HCT116 (cell line): Measurements from ENCODE around the gene CCNL2. TPM values are rescaled to one million over a fixed set of nuclear protein-coding genes. Genes with fewer than 3 reads are reported as not detected.

ENCODE experiments used
- ATAC-seq: fragments of 200-7000 bp; cut with Tn5 transposase; 2 replicates; pipeline ENCODE4 v1.9.1; 2020; ENCODE audit warnings: mild to moderate bottlenecking, moderate library complexity
- BruUV-seq: library from RNA; stranded (reverse); fragments of 400-500 nt; replicated peaks from 2 replicates; lab custom pipeline; 2021; lab: Mats Ljungman, UMichigan
- CTCF ChIA-PET: fragments of 300-600 bp; sonication (Branson Sonifier 250); formaldehyde crosslinking; loops from one replicate; lab custom pipeline; 2021; ENCODE audit warnings: antibody characterized with exemption; lab: Charles Lee
- POLR2A ChIA-PET: fragments of 300-600, 350-600 bp; sonication (Branson Sonifier 250); formaldehyde crosslinking; loops from one replicate; lab custom pipeline; 2021; ENCODE audit warnings: antibody characterized with exemption; lab: Charles Lee
- RAD21 ChIA-PET, 2 experiments: fragments of 300-600 bp; sonication (Branson Sonifier 250); formaldehyde crosslinking; loops; one replicate each; lab custom pipeline; 2023; ENCODE audit warnings: low total read pairs in 2 of 2; ENCODE audit not compliant: uncharacterized antibody in 2 of 2, unreplicated experiment in 2 of 2, low non-redundant PET in 1 of 2; lab: Charles Lee
- DNase-seq: peaks from one replicate; pipeline ENCODE4 v3.0.0-alpha.2; 2010; ENCODE audit warnings: low read depth, low spot score
- H2AFZ ChIP-seq: fragments of 200-600 bp; shearing (Covaris generic), sonication (generic); 2 replicates; pipeline ENCODE4 v1.6.1; 2017; ENCODE audit warnings: low read depth, mixed run types, mixed read lengths, antibody characterized with exemption, low read length; ENCODE audit not compliant: poor library complexity, severe bottlenecking
- H3K27ac ChIP-seq: 2 replicates; pipeline ENCODE4 v1.5.1; 2012; ENCODE audit warnings: low read depth, low read length
- H3K27me3 ChIP-seq: fragments of 200-600 bp; sonication (generic); 2 replicates; pipeline ENCODE4 v1.6.1; 2016; ENCODE audit warnings: mixed run types, low read length, mixed read lengths; ENCODE audit not compliant: insufficient read depth
- H3K36me3 ChIP-seq, 2 experiments: fragments of 200-500 bp in 1 of 2; fragments of 200-600 bp in 1 of 2; sonication (Bioruptor generic) in 1 of 2; sonication (generic) in 1 of 2; 2 replicates each; pipeline versions ENCODE4 v1.5.1 to v1.6.1; 2014 to 2016; ENCODE audit warnings: low read length in 2 of 2, inconsistent platforms in 1 of 2, mixed read lengths in 1 of 2, mixed run types in 1 of 2; ENCODE audit not compliant: insufficient read depth in 2 of 2, control insufficient read depth in 1 of 2
- H3K4me1 ChIP-seq, 2 experiments: fragments of 200-600 bp in 1 of 2; sonication (generic) in 1 of 2; 2 replicates each; pipeline versions ENCODE4 v1.5.1 to v1.6.1; 2012 to 2017; ENCODE audit warnings: low read length in 2 of 2, inconsistent platforms in 1 of 2, mild to moderate bottlenecking in 1 of 2, mixed read lengths in 1 of 2, mixed run types in 1 of 2, moderate library complexity in 1 of 2; ENCODE audit not compliant: insufficient read depth in 2 of 2, control insufficient read depth in 1 of 2
- H3K4me2 ChIP-seq: fragments of 200-600 bp; sonication (generic); 2 replicates; pipeline ENCODE4 v1.6.1; 2017; ENCODE audit warnings: mixed run types, low read length, mixed read lengths
- H3K4me3 ChIP-seq, 2 experiments: fragments of 200-600 bp in 1 of 2; sonication (generic) in 1 of 2; replicated peaks in 1 of 2; 2 replicates each; pipeline ENCODE4 v1.5.1; 2011 to 2016; ENCODE audit warnings: low read length in 2 of 2, control low read depth in 1 of 2, low read depth in 1 of 2, mild to moderate bottlenecking in 1 of 2, mixed read lengths in 1 of 2, mixed run types in 1 of 2
- H3K79me2 ChIP-seq: fragments of 200-600 bp; sonication (generic); 2 replicates; pipeline ENCODE4 v1.6.1; 2017; ENCODE audit warnings: mild to moderate bottlenecking, mixed run types, low read length, moderate library complexity, mixed read lengths; ENCODE audit not compliant: insufficient read depth
- H3K9ac ChIP-seq: fragments of 200-600 bp; sonication (generic); 2 replicates; pipeline ENCODE4 v1.6.1; 2016; ENCODE audit warnings: low read length, mixed read lengths
- H3K9me2 ChIP-seq: fragments of 200-600 bp; sonication (generic), shearing (Covaris generic); 2 replicates; pipeline ENCODE4 v1.6.1; 2017; ENCODE audit warnings: mixed run types, mild to moderate bottlenecking, moderate library complexity; ENCODE audit not compliant: insufficient read depth
- H3K9me3 ChIP-seq, 2 experiments: fragments of 200-500 bp in 1 of 2; fragments of 200-600 bp in 1 of 2; sonication (Bioruptor generic) in 1 of 2; sonication (generic) in 1 of 2; 2 replicates each; pipeline ENCODE4 v1.6.1; 2014 to 2017; ENCODE audit warnings: low read length in 2 of 2, mixed read lengths in 2 of 2, inconsistent platforms in 1 of 2, low read depth in 1 of 2, mild to moderate bottlenecking in 1 of 2, mixed run types in 1 of 2, moderate library complexity in 1 of 2; ENCODE audit not compliant: control insufficient read depth in 1 of 2, insufficient read depth in 1 of 2
- H4K20me1 ChIP-seq: fragments of 200-600 bp; sonication (generic), shearing (Covaris generic); 2 replicates; pipeline ENCODE4 v1.6.1; 2017; ENCODE audit warnings: mixed run types, mild to moderate bottlenecking, moderate library complexity; ENCODE audit not compliant: insufficient read depth
- CBX3 ChIP-seq: IDR thresholded peaks from 2 replicates; pipeline ENCODE4 v1.6.1; 2012; ENCODE audit warnings: low read depth
- CTCF ChIP-seq, 3 experiments: fragments of 200-600 bp in 1 of 3; sonication (generic) in 1 of 3; IDR thresholded peaks in 2 of 3; conservative IDR thresholded peaks in 1 of 3; 2 replicates each; pipeline ENCODE4 v1.5.1; 2012 to 2017; ENCODE audit warnings: low read depth in 2 of 3, low read length in 2 of 3, antibody characterized with exemption in 1 of 3, borderline replicate concordance in 1 of 3, control low read depth in 1 of 3, mild to moderate bottlenecking in 1 of 3, mixed read lengths in 1 of 3, mixed run types in 1 of 3, moderate library complexity in 1 of 3; ENCODE audit not compliant: insufficient read depth in 1 of 3
- EZH2 ChIP-seq: fragments of 200-600 bp; sonication (generic); IDR thresholded peaks from 2 replicates; pipeline ENCODE4 v1.6.1; 2017; ENCODE audit warnings: antibody characterized with exemption, mixed run types
- FOSL1 ChIP-seq: IDR thresholded peaks from 2 replicates; pipeline ENCODE4 v1.6.1; 2012; ENCODE audit warnings: low read depth
- POLR2AphosphoS5 ChIP-seq: IDR thresholded peaks from 2 replicates; pipeline ENCODE4 v1.6.1; 2011; ENCODE audit warnings: mild to moderate bottlenecking, low read depth, low read length, moderate library complexity
- RAD21 ChIP-seq: IDR thresholded peaks from 2 replicates; pipeline ENCODE4 v1.6.1; 2012; ENCODE audit warnings: low read depth, mild to moderate bottlenecking
- SIN3A ChIP-seq: IDR thresholded peaks from 2 replicates; pipeline ENCODE4 v1.6.1; 2012; ENCODE audit warnings: low read depth
- SRF ChIP-seq: IDR thresholded peaks from 2 replicates; pipeline ENCODE4 v1.6.1; 2012; ENCODE audit warnings: low read depth
- ZFX ChIP-seq: fragments of 450-650 bp; IDR thresholded peaks from 2 replicates; pipeline ENCODE4 v1.6.1; 2017
- ZNF274 ChIP-seq: fragments of 200-500 bp; sonication (Bioruptor generic); IDR thresholded peaks from 2 replicates; pipeline ENCODE4 v1.6.1; 2014; ENCODE audit warnings: mild to moderate bottlenecking, low read depth, low read length, inconsistent platforms
- intact Hi-C: fragments of 100-400 bp; cut with micrococcal nuclease; formaldehyde crosslinking; loops from 2 replicates; pipeline ENCODE4 v1.10.0; 2022
- total RNA-seq: library from RNA; stranded (reverse); gene quantifications from one replicate; pipeline ENCODE4 v1.2.1, GENCODE V29; 2021; ENCODE audit not compliant: unreplicated experiment
- TF ChIP-seq, protein P1 (sequence below): IDR thresholded peaks from 2 replicates; pipeline ENCODE4 v1.6.1; 2011; ENCODE audit warnings: mild to moderate bottlenecking, low read length, moderate library complexity; ENCODE audit not compliant: insufficient replicate concordance; ENCODE audit errors: extremely low read depth

CCNL2 gene
- total RNA-seq, 1 experiment from 2014 or later: 173 TPM

GRCh38 chr1:1436630-1437032 is 37.5 kb upstream of the CCNL2 start:
- Histone ChIP-seq H3K27ac (peak overlapping the region; percentile 99; the same call in 1 of the 2 replicates), H3K9me3 (no peaks in the 10 kb centered on the region), H3K36me3 (no peaks in the 10 kb centered on the region), H2AFZ (no peak overlapping the region), H3K27me3 (no peaks in the 10 kb centered on the region), H3K4me1 (peaks cover 48 to 63% of the 10 kb centered on the region in 2 experiments), H4K20me1 (no peaks in the 10 kb centered on the region), H3K4me2 (peak overlapping the region; percentile 99), H3K4me3 (peak overlapping the region; percentile 80 to 92), H3K79me2 (peaks cover 33% of the 10 kb centered on the region; the same call in 1 of the 2 replicates), H3K9ac (peak overlapping the region; percentile 88), H3K9me2 (no peaks in the 10 kb centered on the region)
- DNase-seq: no peak
- ATAC-seq: no peak
- CTCF ChIA-PET: no interaction called here
- BruUV-seq: no TSS peak
- intact Hi-C loops: no loop called here
- TF ChIP-seq RAD21 (no peak), EZH2 (no peak), SRF (no peak), FOSL1 (no peak), CTCF (IDR thresholded peaks at IDR 0.05 in 2 of 3, conservative IDR thresholded peaks at IDR 0.05 in 1 of 3; ENCODE audit: borderline replicate concordance in 1 of 3, insufficient read depth in 1 of 3, low read depth in 2 of 3, low read length in 2 of 3) (no peak), POLR2AphosphoS5 (no peak), CBX3 (no peak), ZNF274 (no peak), SIN3A (no peak), ZFX (no peak)
- TF ChIP-seq, protein P1, sequence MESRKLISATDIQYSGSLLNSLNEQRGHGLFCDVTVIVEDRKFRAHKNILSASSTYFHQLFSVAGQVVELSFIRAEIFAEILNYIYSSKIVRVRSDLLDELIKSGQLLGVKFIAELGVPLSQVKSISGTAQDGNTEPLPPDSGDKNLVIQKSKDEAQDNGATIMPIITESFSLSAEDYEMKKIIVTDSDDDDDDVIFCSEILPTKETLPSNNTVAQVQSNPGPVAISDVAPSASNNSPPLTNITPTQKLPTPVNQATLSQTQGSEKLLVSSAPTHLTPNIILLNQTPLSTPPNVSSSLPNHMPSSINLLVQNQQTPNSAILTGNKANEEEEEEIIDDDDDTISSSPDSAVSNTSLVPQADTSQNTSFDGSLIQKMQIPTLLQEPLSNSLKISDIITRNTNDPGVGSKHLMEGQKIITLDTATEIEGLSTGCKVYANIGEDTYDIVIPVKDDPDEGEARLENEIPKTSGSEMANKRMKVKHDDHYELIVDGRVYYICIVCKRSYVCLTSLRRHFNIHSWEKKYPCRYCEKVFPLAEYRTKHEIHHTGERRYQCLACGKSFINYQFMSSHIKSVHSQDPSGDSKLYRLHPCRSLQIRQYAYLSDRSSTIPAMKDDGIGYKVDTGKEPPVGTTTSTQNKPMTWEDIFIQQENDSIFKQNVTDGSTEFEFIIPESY: no peak
- POLR2A ChIA-PET: no interaction called here
- RAD21 ChIA-PET: no interaction called here
